DND-41 (cell line): ENCODE data around the gene INPP5A.

ENCODE experiments used
- ATAC-seq: fragments of 200-7000 bp; cut with Tn5 transposase; 3 replicates; pipeline ENCODE4 v1.9.1; 2021; ENCODE audit warnings: low read depth; ENCODE audit not compliant: insufficient read depth
- DNase-seq: peaks from one replicate; pipeline ENCODE4 v3.0.0-alpha.2; 2020
- H2AFZ ChIP-seq: 2 replicates; pipeline ENCODE4 v1.6.0; 2012; ENCODE audit warnings: low read depth, low read length
- H3K27ac ChIP-seq: 2 replicates; pipeline ENCODE4 v1.5.1; 2012; ENCODE audit warnings: low read length, inconsistent platforms
- H3K27me3 ChIP-seq: fragments of 200-600 bp; sonication (generic); 2 replicates; pipeline ENCODE4 v1.6.0; 2012; ENCODE audit warnings: low read length, mild to moderate bottlenecking, inconsistent platforms; ENCODE audit not compliant: insufficient read depth, poor library complexity
- H3K36me3 ChIP-seq: 2 replicates; pipeline ENCODE4 v1.5.1; 2012; ENCODE audit warnings: low read length, inconsistent platforms; ENCODE audit not compliant: insufficient read depth
- H3K4me1 ChIP-seq: 2 replicates; pipeline ENCODE4 v1.5.1; 2012; ENCODE audit warnings: mild to moderate bottlenecking, low read length; ENCODE audit not compliant: insufficient read depth
- H3K4me2 ChIP-seq: 2 replicates; pipeline ENCODE4 v1.6.0; 2012; ENCODE audit warnings: mild to moderate bottlenecking, moderate library complexity, low read length, inconsistent platforms; ENCODE audit not compliant: insufficient read depth
- H3K4me3 ChIP-seq, 2 experiments: fragments of 200-600 bp in 1 of 2; shearing (Covaris generic) in 1 of 2; 2 replicates each; pipeline ENCODE4 v1.5.1; 2012 to 2016; ENCODE audit warnings: inconsistent platforms in 2 of 2, low read length in 2 of 2, mild to moderate bottlenecking in 2 of 2, low read depth in 1 of 2, moderate library complexity in 1 of 2
- H3K79me2 ChIP-seq: 2 replicates; pipeline ENCODE4 v1.6.0; 2012; ENCODE audit warnings: low read length, inconsistent platforms; ENCODE audit not compliant: insufficient read depth
- H3K9ac ChIP-seq: 2 replicates; pipeline ENCODE4 v1.6.0; 2012; ENCODE audit warnings: low read depth, mild to moderate bottlenecking, inconsistent platforms, low read length, moderate library complexity
- H3K9me3 ChIP-seq: 2 replicates; pipeline ENCODE4 v1.5.1; 2012; ENCODE audit warnings: low read length, moderate library complexity, mild to moderate bottlenecking, inconsistent platforms; ENCODE audit not compliant: insufficient read depth, severe bottlenecking
- H4K20me1 ChIP-seq: 2 replicates; pipeline ENCODE4 v1.6.0; 2012; ENCODE audit warnings: low read length; ENCODE audit not compliant: insufficient read depth
- EZH2 ChIP-seq: IDR thresholded peaks from 3 replicates; pipeline ENCODE4 v1.6.1; 2012; ENCODE audit warnings: borderline replicate concordance, low read depth, mild to moderate bottlenecking, moderate library complexity, low read length, inconsistent platforms; ENCODE audit not compliant: severe bottlenecking
- TF ChIP-seq, protein P1 (sequence below): IDR thresholded peaks from 2 replicates; pipeline ENCODE4 v1.5.1; 2012; ENCODE audit warnings: borderline replicate concordance, low read length, moderate library complexity, mild to moderate bottlenecking; ENCODE audit not compliant: poor library complexity, severe bottlenecking; ENCODE audit errors: extremely low read depth

The INPP5A gene

DNA sequence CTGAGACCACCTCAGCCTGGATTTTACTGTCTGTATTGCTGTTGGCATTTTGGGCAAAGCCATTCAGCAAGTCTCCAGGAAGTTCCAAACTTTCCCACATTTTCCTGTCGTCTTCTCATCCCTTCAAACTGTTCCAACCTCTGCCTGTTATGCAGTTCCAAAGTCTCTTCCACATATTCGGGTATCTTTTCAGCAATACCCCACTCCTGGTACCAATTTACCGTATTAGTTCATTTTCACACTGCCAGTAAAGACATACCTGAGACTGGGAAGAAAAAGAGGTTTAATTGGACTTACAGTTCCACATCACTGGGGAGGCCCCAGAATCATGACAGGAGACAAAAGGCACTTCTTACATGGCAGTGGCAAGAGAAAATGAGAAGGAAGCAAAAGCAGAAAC, 62.8 kb downstream of the INPP5A start:
- H3K79me2 ChIP-seq, result peaks cover 89% of the 10 kb centered on the region
- ATAC-seq (no peak), DNase-seq (no peak)
- H3K4me3 ChIP-seq, result no peak overlapping the region
- no peaks in the 10 kb centered on the region for H3K27me3 ChIP-seq
- H3K36me3 ChIP-seq, result 0 out of 2 replicates have a peak, but pooled peaks cover 9% of the 10 kb centered on the region
- H2AFZ ChIP-seq, result no peak overlapping the region
- TF ChIP-seq EZH2, result no peak
- TF ChIP-seq, protein P1, sequence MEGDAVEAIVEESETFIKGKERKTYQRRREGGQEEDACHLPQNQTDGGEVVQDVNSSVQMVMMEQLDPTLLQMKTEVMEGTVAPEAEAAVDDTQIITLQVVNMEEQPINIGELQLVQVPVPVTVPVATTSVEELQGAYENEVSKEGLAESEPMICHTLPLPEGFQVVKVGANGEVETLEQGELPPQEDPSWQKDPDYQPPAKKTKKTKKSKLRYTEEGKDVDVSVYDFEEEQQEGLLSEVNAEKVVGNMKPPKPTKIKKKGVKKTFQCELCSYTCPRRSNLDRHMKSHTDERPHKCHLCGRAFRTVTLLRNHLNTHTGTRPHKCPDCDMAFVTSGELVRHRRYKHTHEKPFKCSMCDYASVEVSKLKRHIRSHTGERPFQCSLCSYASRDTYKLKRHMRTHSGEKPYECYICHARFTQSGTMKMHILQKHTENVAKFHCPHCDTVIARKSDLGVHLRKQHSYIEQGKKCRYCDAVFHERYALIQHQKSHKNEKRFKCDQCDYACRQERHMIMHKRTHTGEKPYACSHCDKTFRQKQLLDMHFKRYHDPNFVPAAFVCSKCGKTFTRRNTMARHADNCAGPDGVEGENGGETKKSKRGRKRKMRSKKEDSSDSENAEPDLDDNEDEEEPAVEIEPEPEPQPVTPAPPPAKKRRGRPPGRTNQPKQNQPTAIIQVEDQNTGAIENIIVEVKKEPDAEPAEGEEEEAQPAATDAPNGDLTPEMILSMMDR, result no peak
- H3K4me2 ChIP-seq, result no peak overlapping the region
- peaks cover 37% of the 10 kb centered on the region for H3K9me3 ChIP-seq
- H3K27ac ChIP-seq, result no peak overlapping the region
- H3K9ac ChIP-seq, result no peak overlapping the region
- H4K20me1 ChIP-seq, result peaks cover 36% of the 10 kb centered on the region
- H3K4me1 ChIP-seq, result no peaks in the 10 kb centered on the region

DNA sequence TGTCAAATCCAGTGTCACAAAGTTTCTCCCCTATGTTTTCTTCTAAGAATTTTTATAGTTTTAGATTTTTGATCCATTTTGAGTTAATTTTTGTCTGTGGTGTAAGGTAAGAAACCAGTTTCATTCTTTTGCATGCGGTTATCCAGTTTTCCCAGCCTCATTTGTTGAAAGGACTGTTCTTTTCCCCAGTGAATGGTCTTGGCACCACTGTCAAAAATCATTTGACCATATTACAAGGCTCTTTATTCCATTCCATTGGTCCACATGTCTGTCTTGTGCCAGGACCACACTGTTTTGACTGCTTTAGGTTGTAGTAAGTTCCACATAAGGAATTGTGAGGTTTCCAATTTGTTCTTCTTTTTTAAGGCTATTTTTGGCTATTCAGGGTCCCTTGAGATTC, 64.0 kb downstream of the INPP5A start:
- no peak for TF ChIP-seq EZH2
- TF ChIP-seq, protein P1, result no peak
- Histone ChIP-seq H3K79me2 (peaks cover 91% of the 10 kb centered on the region), H3K27me3 (no peaks in the 10 kb centered on the region), H4K20me1 (peaks cover 41% of the 10 kb centered on the region), H3K4me3 (no peak overlapping the region), H2AFZ (no peak overlapping the region), H3K9ac (no peak overlapping the region), H3K4me2 (no peak overlapping the region), H3K4me1 (no peaks in the 10 kb centered on the region), H3K27ac (no peak overlapping the region), H3K9me3 (peaks cover 37% of the 10 kb centered on the region), H3K36me3 (0 out of 2 replicates have a peak, but pooled peaks cover 9% of the 10 kb centered on the region)
- ATAC-seq (no peak), DNase-seq (no peak)

DNA sequence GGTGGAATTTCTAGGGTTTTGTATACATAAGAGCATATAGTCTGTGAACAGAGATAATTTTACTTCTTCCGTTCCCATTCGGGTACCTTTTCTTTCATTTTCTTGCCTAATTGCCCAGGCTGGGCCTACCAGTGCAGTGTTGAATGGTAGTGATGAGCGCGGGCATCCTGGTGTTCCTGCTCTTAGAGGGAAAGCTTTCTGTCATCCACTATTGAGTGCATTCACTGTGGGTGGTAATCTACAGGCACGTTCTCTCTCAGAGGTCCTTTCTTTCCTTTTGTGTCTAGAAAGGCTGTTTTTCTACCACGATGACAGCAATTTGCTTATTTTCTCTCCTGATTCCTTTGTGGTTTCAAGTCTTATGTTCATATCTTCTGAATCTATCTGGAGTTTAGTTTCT, 65.0 kb downstream of the INPP5A start:
- Histone ChIP-seq H3K4me1 (no peaks in the 10 kb centered on the region), H3K27me3 (no peaks in the 10 kb centered on the region), H3K36me3 (0 out of 2 replicates have a peak, but pooled peaks cover 7% of the 10 kb centered on the region), H3K9me3 (peaks cover 31% of the 10 kb centered on the region), H3K9ac (no peak overlapping the region), H3K4me2 (no peak overlapping the region), H3K79me2 (peaks cover 91% of the 10 kb centered on the region), H3K27ac (no peak overlapping the region), H2AFZ (no peak overlapping the region), H4K20me1 (peaks cover 45% of the 10 kb centered on the region), H3K4me3 (no peak overlapping the region)
- no peak for TF ChIP-seq EZH2
- DNase-seq (no peak), ATAC-seq (no peak)

DNA sequence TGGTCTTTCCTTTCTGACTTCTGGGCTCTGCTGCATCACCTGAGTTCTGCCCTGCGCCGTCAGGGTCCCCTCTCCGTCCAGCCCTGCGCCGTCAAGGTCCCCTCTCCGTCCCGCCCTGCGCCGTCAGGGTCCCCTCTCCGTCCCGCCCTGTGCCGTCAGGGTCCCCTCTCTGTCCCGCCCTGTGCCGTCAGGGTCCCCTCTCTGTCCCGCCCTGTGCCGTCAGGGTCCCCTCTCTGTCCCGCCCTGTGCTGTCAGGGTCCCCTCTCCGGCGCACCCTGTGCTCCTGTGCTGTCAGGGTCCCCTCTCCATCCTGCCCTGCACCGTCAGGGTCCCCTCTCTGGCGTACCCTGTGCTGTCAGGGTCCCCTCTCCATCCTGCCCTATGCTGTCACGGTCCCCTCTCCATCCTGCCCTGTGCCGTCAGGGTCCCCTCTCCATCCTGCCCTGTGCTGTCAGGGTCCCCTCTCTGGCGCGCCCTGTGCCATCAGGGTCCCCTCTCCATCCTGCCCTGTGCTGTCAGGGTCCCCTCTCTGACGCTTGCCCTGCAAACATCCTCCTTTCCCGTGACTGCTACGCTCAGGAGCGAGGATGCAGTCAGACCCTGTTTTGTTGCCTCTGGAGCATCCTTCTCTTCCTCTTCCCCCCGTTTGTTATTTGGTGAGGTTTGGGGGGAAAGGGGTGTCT, 66.4 kb downstream of the INPP5A start:
- H3K79me2 ChIP-seq, result peaks cover 88% of the 10 kb centered on the region
- DNase-seq (no peak), ATAC-seq (no peak)
- H3K9ac ChIP-seq, result no peak overlapping the region
- TF ChIP-seq EZH2, result no peak
- TF ChIP-seq, protein P1, result no peak
- no peak overlapping the region for H3K4me2 ChIP-seq
- H3K27ac ChIP-seq, result no peak overlapping the region
- no peak overlapping the region for H2AFZ ChIP-seq
- H3K4me3 ChIP-seq, result no peak overlapping the region
- H4K20me1 ChIP-seq, result peaks cover 57% of the 10 kb centered on the region
- no peaks in the 10 kb centered on the region for H3K4me1 ChIP-seq
- no peaks in the 10 kb centered on the region for H3K36me3 ChIP-seq
- H3K9me3 ChIP-seq, result peaks cover 18% of the 10 kb centered on the region
- no peaks in the 10 kb centered on the region for H3K27me3 ChIP-seq
